CD14-positive monocyte (primary cell): ENCODE measurements around the gene SLC6A13. TPM values are rescaled to one million over a fixed set of nuclear protein-coding genes. Genes with fewer than 3 reads are reported as not detected.

Source experiments
- DNase-seq, 3 donors: peaks; one replicate each; pipeline ENCODE4 v3.0.0-alpha.2; 2011 to 2022
- H2AFZ ChIP-seq: 2 replicates; pipeline ENCODE4 v1.6.0; 2012; ENCODE audit warnings: mild to moderate bottlenecking, low read depth, low read length, inconsistent platforms; ENCODE audit not compliant: insufficient read depth, poor library complexity, severe bottlenecking
- H3K27ac ChIP-seq, 2 donors: 1 replicate in 1 of 2; 2 replicates in 1 of 2; pipeline ENCODE4 v1.5.1; 2012 to 2013; ENCODE audit warnings: low read length in 2 of 2, control low read depth in 1 of 2, inconsistent platforms in 1 of 2, low read depth in 1 of 2, mild to moderate bottlenecking in 1 of 2
- H3K27me3 ChIP-seq, 2 donors: one replicate each; pipeline versions ENCODE4 v1.6.0 to v1.6.1; 2011 to 2013; ENCODE audit warnings: low read length in 2 of 2; ENCODE audit not compliant: control insufficient read depth in 2 of 2, insufficient read depth in 2 of 2
- H3K36me3 ChIP-seq, 2 donors: replicated peaks in 1 of 2; 1 replicate in 1 of 2; 2 replicates in 1 of 2; pipeline versions ENCODE4 v1.5.1 to v1.6.1; 2012 to 2013; ENCODE audit warnings: low read length in 2 of 2, control low read depth in 1 of 2, inconsistent platforms in 1 of 2, mild to moderate bottlenecking in 1 of 2; ENCODE audit not compliant: insufficient read depth in 2 of 2, control insufficient read depth in 1 of 2
- H3K4me1 ChIP-seq, 2 donors: 1 replicate in 1 of 2; 2 replicates in 1 of 2; pipeline versions ENCODE4 v1.5.1 to v1.6.1; 2012 to 2013; ENCODE audit warnings: low read length in 2 of 2, control low read depth in 1 of 2, inconsistent platforms in 1 of 2, mild to moderate bottlenecking in 1 of 2, moderate library complexity in 1 of 2; ENCODE audit not compliant: insufficient read depth in 2 of 2, control insufficient read depth in 1 of 2
- H3K4me2 ChIP-seq: replicated peaks from 2 replicates; pipeline ENCODE3; 2012; ENCODE audit warnings: low read length, moderate library complexity, mild to moderate bottlenecking; ENCODE audit not compliant: poor library complexity, severe bottlenecking; ENCODE audit errors: extremely low read depth
- H3K4me3 ChIP-seq, 3 experiments: fragments of 200-600 bp in 1 of 3; sonication (generic) in 1 of 3; replicated peaks in 1 of 3; 1 replicate in 2 of 3; 2 replicates in 1 of 3; pipeline ENCODE4 v1.5.1; 2011 to 2013; ENCODE audit warnings: low read length in 3 of 3, mild to moderate bottlenecking in 3 of 3, control low read depth in 2 of 3, low read depth in 2 of 3, inconsistent platforms in 1 of 3, moderate library complexity in 1 of 3
- H3K79me2 ChIP-seq: 2 replicates; pipeline ENCODE4 v1.6.0; 2012; ENCODE audit warnings: mild to moderate bottlenecking, control low read depth, inconsistent platforms, low read length, moderate library complexity; ENCODE audit not compliant: insufficient read depth
- H3K9ac ChIP-seq: 2 replicates; pipeline ENCODE4 v1.6.0; 2017; ENCODE audit warnings: low read length, mild to moderate bottlenecking; ENCODE audit not compliant: insufficient read depth, poor library complexity, severe bottlenecking
- H3K9me3 ChIP-seq, 2 donors: replicated peaks in 1 of 2; 1 replicate in 1 of 2; 2 replicates in 1 of 2; pipeline versions ENCODE4 v1.5.1 to v1.6.1; 2012 to 2013; ENCODE audit warnings: low read length in 2 of 2, control low read depth in 1 of 2; ENCODE audit not compliant: control insufficient read depth in 1 of 2, insufficient read depth in 1 of 2
- H4K20me1 ChIP-seq: 2 replicates; pipeline ENCODE4 v1.6.0; 2012; ENCODE audit warnings: mild to moderate bottlenecking, low read length, control low read depth, moderate library complexity; ENCODE audit not compliant: insufficient read depth
- H3K27ac Mint-ChIP-seq, 7 donors: one replicate each; pipeline ENCODE4 v1.8.0; 2020; ENCODE audit warnings: mild to moderate bottlenecking in 7 of 7, mixed read lengths in 7 of 7, moderate library complexity in 6 of 7, inconsistent platforms in 2 of 7
- H3K27me3 Mint-ChIP-seq, 3 donors: one replicate each; pipeline ENCODE4 v1.8.0; 2021 to 2022; ENCODE audit warnings: low read depth in 3 of 3, mild to moderate bottlenecking in 3 of 3, mixed read lengths in 3 of 3, moderate library complexity in 3 of 3, inconsistent platforms in 1 of 3
- H3K36me3 Mint-ChIP-seq, 2 donors: one replicate each; pipeline ENCODE4 v1.8.0; 2020; ENCODE audit warnings: mixed read lengths in 2 of 2, inconsistent platforms in 1 of 2, mild to moderate bottlenecking in 1 of 2
- H3K4me1 Mint-ChIP-seq: one replicate; pipeline ENCODE4 v1.8.0; 2020; ENCODE audit warnings: mild to moderate bottlenecking, mixed read lengths
- H3K4me3 Mint-ChIP-seq, 2 donors: one replicate each; pipeline ENCODE4 v1.8.0; 2020; ENCODE audit warnings: mild to moderate bottlenecking in 2 of 2, mixed read lengths in 2 of 2, moderate library complexity in 1 of 2
- H3K9me3 Mint-ChIP-seq, 7 donors: one replicate each; pipeline ENCODE4 v1.8.0; 2020 to 2022; ENCODE audit warnings: mixed read lengths in 7 of 7, mild to moderate bottlenecking in 6 of 7, moderate library complexity in 6 of 7, inconsistent platforms in 2 of 7
- WGBS: methylation state at CpG from one replicate; pipeline ENCODE4 v1.1.5; 2013; ENCODE audit warnings: missing lambda C conversion rate; ENCODE audit not compliant: insufficient coverage; 5-methylcytosine and 5-hydroxymethylcytosine counted together
- intact Hi-C, 2 donors: fragments of 100-400 bp; cut with micrococcal nuclease; formaldehyde crosslinking; loops; one replicate each; pipeline versions ENCODE4 v1.15.0 to v1.15.1; 2023
- polyA plus RNA-seq, 3 donors: library from polyadenylated mRNA; depleted of rRNA in 1 of 3; unstranded in 2 of 3; stranded (reverse) in 1 of 3; fragments of 300-500 nt in 2 of 3; fragments of >200 nt in 1 of 3; fragmentation: Illumina TruSeq in 2 of 3; gene quantifications; 1 replicate in 2 of 3; 2 replicates in 1 of 3; pipeline ENCODE4 v1.2.3, GENCODE V29; 2012 to 2021
- TF ChIP-seq, protein P1 (sequence below): fragments of 200-600 bp; IDR thresholded peaks from one replicate; pipeline ENCODE4 v1.8.0; 2022; ENCODE audit warnings: antibody characterized with exemption, mild to moderate bottlenecking

SLC6A13 gene
- polyA plus RNA-seq, 3 donors, result 0.13 TPM; not detected in 2

DNA sequence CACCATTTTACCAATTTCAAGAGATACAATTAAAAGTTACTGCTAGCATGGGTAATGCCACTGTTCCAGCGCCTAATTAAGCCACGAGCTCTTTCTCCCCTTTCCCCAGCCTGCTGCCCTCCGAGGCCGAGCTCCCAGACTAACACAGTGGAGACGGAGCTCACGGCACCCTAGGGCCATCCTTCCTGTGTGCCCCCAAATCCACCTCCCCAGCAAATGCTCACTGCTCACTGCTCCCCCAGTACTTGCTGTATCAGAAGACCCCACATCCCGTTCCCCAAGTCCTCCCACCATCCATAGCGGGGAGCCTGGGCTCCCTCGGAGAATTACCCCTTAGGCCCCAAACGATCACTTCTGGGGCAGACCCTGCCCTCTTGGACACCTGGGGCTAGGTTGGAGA lies 91.4 kb downstream of the SLC6A13 start:
- TF ChIP-seq, protein P1, sequence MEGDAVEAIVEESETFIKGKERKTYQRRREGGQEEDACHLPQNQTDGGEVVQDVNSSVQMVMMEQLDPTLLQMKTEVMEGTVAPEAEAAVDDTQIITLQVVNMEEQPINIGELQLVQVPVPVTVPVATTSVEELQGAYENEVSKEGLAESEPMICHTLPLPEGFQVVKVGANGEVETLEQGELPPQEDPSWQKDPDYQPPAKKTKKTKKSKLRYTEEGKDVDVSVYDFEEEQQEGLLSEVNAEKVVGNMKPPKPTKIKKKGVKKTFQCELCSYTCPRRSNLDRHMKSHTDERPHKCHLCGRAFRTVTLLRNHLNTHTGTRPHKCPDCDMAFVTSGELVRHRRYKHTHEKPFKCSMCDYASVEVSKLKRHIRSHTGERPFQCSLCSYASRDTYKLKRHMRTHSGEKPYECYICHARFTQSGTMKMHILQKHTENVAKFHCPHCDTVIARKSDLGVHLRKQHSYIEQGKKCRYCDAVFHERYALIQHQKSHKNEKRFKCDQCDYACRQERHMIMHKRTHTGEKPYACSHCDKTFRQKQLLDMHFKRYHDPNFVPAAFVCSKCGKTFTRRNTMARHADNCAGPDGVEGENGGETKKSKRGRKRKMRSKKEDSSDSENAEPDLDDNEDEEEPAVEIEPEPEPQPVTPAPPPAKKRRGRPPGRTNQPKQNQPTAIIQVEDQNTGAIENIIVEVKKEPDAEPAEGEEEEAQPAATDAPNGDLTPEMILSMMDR, result no peak
- Histone ChIP-seq H3K27me3 (no peaks in the 10 kb centered on the region), H3K4me3 (no peak overlapping the region), H3K4me1 (peaks cover 24 to 26% of the 10 kb centered on the region in 2 donors), H3K36me3 (no peaks in the 10 kb centered on the region), H3K27ac (no peak overlapping the region), H3K9me3 (no peaks in the 10 kb centered on the region), H4K20me1 (no peaks in the 10 kb centered on the region), H3K9ac (no peak overlapping the region), H3K79me2 (no peaks in the 10 kb centered on the region), H3K4me2 (no peak overlapping the region), H2AFZ (no peak overlapping the region)
- peaks cover 8 to 26% (median 13%) of the 10 kb centered on the region in 3 donors for H3K27me3 Mint-ChIP-seq
- H3K4me1 Mint-ChIP-seq, result peaks cover 41% of the 10 kb centered on the region
- DNase-seq, result no peak
- H3K36me3 Mint-ChIP-seq, result no peaks in the 10 kb centered on the region
- H3K9me3 Mint-ChIP-seq, result no peaks in the 10 kb centered on the region
- no peak overlapping the region for H3K27ac Mint-ChIP-seq
- WGBS, result 86% methylated on average over 6 of the region's 10 CpGs
- no peak overlapping the region for H3K4me3 Mint-ChIP-seq
- intact Hi-C loops, result no loop called here

Other genes starting within 250 kb of the SLC6A13 start
- not detected for gene IQSEC3, start 196.1 kb downstream of the SLC6A13 start, polyA plus RNA-seq
- gene SLC6A12, start 48.7 kb downstream of the SLC6A13 start, polyA plus RNA-seq, result 1 to 10 TPM; 5.7 to 8.3 (median 8.0) TPM
- gene KDM5A, start 126.5 kb upstream of the SLC6A13 start, polyA plus RNA-seq, result 10 to 100 TPM; 12.2 to 31.4 (median 17.1) TPM
- 1 to 10 TPM; 4.1 to 7.7 (median 5.1) TPM for gene CCDC77, start 138.8 kb upstream of the SLC6A13 start, polyA plus RNA-seq
- under 1 TPM in 2 of 3 donors, not detected in 1; 0.09 to 0.10 TPM for gene B4GALNT3, start 197.1 kb upstream of the SLC6A13 start, polyA plus RNA-seq